Transverse colon (tissue), 4 donors: Measurements from ENCODE around the gene IL18.

Experiments used
- CTCF ChIP-seq, 5 experiments: fragments of 200-600 bp in 3 of 5; fragments of 450-650 bp in 2 of 5; sonication (generic) in 3 of 5; IDR thresholded peaks; 1 replicate in 2 of 5; 2 replicates in 3 of 5; pipeline ENCODE4 v1.5.1; 2016 to 2017; ENCODE audit warnings: antibody characterized with exemption in 5 of 5, inconsistent platforms in 3 of 5, mild to moderate bottlenecking in 2 of 5, moderate library complexity in 1 of 5
- EP300 ChIP-seq: sonication (generic); formaldehyde crosslinking; IDR thresholded peaks from one replicate; pipeline ENCODE4 v1.6.1; 2017; ENCODE audit warnings: antibody characterized with exemption, low read depth
- POLR2A ChIP-seq: fragments of 450-650 bp; IDR thresholded peaks from one replicate; pipeline ENCODE4 v1.6.1; 2016; ENCODE audit warnings: antibody characterized with exemption, mild to moderate bottlenecking, moderate library complexity
- POLR2AphosphoS5 ChIP-seq, 3 donors: sonication (generic); formaldehyde crosslinking; IDR thresholded peaks; one replicate each; pipeline ENCODE4 v1.6.1; 2016; ENCODE audit warnings: antibody characterized with exemption in 3 of 3

GRCh38 chr11:112172362-112172994 is 8.6 kb upstream of the IL18 start:
- TF ChIP-seq CTCF (IDR thresholded peaks at IDR 0.05) (no peak), POLR2A (no peak), POLR2AphosphoS5 (IDR thresholded peaks at IDR 0.05) (no peak), EP300 (no peak)
